IPS-NIHi7 (cell line): Measurements from ENCODE around the gene METTL17.
A peak's percentile ranks its signal among the peaks of the same experiment; 100 is the strongest.
"Not testable (repeated sequence)": the region's sequence is repeated elsewhere in the genome, so short reads cannot be mapped to it uniquely, and the experiment has no call there.

Experiments used
- DNase-seq: peaks from one replicate; pipeline ENCODE4 v3.0.0; 2012; ENCODE audit warnings: mixed read lengths; ENCODE audit errors: extremely low spot score

Gene METTL17

DNA sequence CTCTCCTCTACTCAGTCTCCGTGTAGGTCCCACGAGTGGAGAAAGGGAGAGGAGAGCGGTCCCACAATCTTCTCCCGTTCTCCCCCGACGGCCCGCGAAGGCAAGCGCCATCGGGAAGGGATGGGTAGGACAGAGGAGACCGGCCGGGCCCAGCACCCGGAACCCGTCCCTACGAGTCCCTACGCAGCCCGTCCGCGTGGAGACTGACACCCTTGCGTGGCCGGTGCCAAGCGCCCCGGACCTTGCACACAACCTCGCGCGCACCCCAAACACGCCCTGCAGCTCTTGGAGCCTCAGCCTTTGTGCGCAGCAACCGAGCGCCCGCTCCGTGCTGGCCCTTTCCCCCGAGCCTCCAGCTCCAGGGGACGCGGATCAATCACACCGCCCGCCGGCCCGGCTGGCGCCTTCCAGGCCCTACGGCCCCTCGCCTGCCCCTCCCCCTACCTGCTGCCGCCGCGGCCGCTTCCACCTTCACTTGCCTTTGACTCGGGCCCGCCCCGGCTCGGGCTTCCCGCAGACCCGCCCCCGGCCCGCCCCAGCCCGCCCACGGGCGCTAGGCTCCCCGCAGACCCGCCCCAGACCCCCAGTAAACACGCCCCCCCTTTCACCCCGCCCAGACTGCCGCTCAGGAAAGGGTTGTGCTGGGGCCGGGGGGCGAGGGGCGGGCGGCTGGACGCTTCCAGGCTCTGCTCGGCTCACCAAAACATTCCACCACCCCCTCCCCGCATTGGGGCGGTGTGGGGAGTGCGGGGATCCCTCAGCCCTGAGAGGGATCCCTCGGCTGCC lies 35.0 kb downstream of the METTL17 start, which contains the start of gene NDRG2:
Gene NDRG2, minus strand, starts transcription at position 477 of the 786 bp plus-strand sequence. CDS start 1,746 bp downstream, outside the sequence.
- DNase-seq, result peak; percentile 94

DNA sequence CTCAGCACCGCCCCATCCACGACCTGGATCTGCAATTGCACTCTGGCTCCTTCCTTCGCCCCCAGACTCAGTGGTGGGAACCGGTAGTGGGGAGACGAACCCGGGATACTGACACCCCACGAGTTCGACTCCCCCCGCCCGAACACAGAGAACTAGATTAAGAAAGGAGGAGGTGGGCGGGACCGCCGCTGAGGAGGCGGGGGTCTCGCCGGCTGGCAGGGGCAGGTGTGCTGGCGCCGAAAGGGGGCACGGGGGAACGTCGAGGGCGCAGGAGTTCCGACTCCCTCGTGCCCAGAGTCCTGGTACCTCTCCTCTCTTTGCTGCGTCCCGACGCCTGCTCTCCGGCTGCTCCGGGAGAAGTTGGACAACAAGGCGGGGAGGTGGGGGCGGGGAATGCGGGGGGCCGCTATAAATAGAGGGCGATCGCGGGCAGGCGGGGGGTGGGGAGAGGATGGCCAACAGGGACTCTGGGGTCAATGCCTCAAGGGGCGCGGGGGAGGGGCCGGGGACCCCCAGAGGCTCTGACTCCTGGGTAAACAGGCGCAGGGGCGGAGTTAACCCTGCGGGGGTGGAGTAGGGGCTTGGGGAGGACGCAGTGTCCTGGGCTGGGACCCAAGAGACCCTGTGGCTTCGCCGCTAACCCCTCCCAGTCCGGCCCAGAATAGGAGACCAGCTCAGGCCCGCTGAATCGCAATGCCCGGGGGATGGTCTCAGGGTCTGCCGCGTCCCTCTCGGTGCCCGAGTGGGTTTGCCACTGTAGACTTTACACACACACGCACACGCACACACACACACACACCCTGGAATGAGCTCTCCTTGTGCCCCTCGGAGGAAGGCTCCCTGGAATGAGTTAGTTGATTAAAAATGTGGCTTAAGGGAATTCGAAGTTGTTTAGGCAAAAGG lies 35.8 kb downstream of the METTL17 start:
- peak; percentile 84 for DNase-seq

GRCh38 chr14:21026274-21026987 lies 36.7 kb downstream of the METTL17 start:
- DNase-seq, result peak; percentile 32

DNA sequence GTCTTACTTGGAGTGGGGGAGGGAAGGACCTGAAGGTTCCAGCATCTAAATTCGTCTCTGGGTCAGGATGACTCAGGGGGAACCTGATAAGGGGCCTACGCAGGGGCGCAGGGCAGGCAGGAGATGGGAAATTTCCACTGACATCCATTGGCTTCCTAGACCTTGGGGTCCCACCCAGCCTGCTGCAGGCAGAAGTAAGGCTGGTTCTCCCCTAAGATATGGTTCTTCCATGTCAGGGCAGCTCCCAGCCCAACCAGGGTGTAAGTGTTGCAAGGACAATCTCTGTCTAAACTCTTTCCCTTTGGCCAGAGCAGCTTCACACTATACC lies 37.2 kb downstream of the METTL17 start:
- peak; percentile 50 for DNase-seq

DNA sequence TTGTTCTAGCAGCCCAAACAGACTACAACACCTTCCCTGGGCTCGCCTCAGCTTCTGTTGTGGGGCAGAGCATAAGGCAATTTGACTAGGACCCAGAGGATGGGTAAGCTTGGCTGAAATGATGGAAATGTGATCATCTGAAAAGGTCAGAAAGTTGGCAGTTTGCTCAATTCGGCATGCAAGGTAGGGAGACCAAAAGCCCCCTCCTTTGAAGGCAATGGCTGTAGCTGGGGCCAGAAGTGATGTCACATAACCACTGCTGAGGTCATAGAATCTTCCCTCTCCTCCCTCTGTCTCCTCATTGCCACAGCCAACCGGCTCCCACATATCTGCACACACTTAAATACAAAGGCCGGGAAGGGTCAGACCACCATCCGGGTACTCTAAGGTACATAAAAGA lies 40.1 kb downstream of the METTL17 start, which contains the start of gene TPPP2:
Gene TPPP2, plus strand, starts transcription at position 301 of the 400 bp plus-strand sequence. CDS start 365 bp downstream, outside the sequence.
- DNase-seq, result no peak

DNA sequence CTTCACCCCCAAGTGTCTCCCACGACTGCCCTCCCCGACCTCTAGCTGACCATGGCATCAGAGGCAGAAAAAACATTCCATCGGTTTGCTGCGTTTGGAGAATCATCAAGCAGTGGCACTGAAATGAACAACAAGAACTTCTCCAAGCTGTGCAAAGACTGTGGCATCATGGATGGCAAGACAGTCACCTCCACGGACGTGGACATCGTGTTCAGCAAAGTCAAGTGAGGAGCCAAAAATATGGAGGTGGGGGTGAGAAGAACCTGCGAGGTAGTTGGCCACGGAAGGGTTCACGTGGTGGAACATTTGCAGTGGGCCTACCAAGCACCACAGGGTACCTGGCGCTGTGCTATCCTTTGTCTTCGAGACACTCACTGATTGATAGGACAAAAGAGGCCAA lies 40.8 kb downstream of the METTL17 start:
- DNase-seq, result no peak

- DNase-seq, result no peak
These were observed 42.7 kb downstream of the METTL17 start for GRCh38 chr14:21032326-21033132.

GRCh38 chr14:21033133-21033698 lies 43.4 kb downstream of the METTL17 start:
- DNase-seq, result no peak

DNA sequence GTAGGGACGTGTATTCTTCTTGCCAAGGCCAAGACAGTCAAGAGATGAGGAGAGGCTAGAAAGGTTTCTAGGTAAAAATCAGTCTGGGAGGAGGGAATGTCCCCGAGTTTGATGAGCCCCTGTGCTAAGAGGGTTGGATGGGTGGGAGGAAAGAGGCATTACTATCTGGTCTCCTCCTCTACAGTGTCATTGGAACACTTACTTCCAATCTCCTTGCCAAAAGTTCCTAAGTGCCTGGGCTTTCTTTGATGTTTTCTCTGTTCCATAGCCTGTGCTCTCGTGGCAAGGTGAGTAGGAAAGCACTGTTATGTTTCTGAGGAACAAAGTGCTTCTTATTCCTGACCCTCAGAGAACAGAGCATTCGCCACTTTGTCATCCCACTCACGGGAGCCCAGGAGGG lies 44.9 kb downstream of the METTL17 start, which contains the start of gene RNASE13:
Gene RNASE13, minus strand, starts transcription at position 101 of the 400 bp plus-strand sequence. CDS start 519 bp downstream, outside the sequence.
- DNase-seq, result no peak

DNA sequence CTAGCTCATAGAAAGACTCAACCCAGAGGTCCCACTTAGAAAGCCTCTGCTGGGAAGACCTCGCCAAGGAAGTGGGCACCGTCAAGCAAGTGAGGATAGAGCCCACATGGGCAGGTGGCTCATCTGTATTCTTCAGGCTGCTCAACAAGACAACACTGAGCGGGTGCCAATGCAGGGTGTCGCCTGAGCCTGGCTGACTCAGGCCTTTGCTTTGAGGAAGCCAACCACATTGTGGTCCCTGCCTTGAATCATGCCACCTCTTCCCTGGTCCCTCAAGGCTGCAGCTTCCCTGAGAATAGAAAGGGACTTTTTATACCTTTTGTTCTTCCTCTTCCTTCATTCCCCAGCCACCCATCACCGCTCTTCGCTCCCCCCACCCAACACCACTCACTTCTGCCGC lies 47.0 kb downstream of the METTL17 start:
- no peak for DNase-seq

DNA sequence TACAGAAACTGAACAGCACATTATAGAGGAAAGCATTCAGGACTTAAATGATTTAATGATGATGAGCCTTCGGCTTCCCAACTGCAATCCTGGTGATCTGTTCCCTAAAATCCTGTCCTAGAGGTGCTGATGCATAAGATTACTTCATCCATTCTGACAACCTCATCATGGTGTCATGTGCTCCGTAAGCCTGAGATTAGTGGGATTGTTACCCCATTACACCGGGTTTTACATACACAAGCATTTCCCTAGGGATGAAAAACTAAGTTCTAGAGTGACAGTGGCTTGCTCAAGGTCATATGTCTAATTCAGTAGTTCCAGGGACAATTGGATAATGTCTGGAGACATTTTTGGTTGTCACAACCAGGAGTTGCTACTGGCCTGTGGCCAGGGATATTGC lies 47.4 kb downstream of the METTL17 start:
- no peak for DNase-seq

DNA sequence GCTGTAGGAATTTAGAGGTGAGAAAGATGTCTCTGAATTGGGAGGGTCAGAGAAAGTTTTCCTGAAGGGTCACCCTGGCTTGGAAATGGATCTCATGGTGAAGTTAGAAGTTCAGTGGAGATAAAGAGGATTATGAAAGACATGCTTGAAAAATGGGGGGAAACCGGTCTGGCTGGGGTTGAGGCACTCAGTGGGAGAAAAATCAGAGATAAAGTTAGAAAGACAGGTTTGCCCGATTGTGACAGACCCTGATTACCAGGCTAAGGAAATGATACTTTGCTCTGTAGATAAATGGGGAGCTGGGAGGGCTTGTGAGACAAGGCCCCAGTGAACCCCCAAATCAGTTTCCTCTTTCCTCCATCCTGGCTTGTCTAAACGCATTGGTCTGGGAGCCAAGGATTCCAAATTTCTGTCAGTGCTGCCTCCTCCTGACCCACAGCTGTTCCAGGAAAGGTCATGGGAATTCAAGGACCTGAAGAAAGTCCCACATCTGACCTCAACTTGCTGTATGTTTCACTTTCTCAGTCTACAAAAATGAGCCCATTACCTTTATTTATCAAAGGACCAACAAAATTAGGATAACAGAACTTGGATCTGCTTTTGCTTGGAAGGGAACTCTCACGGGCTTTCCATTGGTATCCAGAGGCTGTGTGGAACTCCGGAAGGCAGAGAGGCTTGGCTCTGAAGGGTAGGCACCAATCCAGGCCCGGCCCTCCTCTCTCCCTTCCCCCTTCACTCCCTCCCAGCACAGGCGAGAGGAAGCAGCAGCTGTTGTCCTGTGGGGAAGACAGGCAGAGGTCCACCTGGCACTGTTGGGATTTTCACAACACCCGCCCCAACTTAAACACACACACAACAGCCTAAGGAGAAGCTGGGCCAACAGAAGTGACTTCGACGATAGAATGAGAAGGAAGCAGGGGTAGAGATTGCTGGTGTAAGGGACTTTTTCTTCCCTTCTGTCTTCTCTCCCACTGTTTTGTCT lies 49.0 kb downstream of the METTL17 start:
- DNase-seq, result peak; percentile 72

DNA sequence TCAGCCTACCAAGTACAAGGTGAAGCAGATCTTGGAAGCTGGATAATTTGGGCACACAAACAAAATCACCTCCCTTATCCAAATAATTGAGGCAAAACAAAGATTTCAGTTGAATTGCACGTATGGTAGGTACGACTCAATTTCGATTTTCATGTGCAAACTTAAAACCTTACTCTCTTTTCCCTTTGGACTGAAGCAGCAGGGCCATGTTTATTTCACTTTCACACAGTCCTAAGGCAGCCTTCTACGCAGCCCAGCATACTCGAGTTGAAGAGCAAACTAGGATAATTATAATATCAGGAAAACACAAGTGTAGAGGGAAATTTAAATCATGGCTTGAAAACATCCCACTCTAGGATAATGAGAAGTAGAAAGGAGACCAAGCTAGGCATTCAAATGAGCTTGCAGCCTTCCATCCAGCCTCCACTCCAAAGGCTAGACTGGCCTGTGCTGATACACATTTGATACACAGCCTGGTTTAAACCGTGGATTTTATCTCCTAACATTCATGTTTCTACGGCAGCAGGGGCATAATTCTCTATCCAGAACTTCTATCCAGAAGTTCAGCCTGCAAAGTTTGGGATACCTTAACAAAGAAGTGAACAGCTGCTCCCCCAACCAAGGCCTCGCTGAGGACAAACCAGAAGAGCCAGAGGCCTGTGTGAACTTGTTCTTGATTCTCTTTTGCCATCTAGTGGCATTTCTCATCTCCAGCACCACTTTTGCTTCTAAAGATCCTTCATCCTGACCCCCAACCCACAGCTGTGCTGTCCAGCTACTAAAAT lies 50.0 kb downstream of the METTL17 start:
- peak; percentile 83 for DNase-seq

DNA sequence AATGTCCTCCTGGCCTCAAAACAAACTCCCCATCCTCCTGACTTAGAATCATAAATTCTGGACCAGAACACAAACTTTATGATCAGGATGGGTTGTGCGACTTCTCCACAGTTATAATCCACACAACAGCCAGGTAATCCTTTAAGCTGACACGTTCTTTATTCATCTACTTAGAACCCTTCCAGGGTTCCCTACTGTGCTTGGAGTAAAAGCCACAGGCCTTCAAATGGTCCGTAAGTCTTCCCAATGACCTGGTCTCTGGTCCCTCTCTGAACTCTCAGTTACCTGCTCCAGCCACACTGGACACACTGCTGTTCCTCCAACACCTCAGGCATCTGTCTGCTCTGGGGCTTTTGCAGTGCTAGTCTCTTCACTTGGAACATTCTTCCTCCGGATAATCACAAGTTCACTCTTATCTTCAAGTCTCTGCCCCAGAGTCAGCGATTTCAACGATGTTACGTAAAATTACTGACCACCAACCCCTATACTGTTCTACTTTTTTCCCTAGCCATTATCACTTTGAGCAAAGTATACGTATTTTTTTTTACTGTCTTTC lies 50.7 kb downstream of the METTL17 start:
- DNase-seq, result no peak

DNA sequence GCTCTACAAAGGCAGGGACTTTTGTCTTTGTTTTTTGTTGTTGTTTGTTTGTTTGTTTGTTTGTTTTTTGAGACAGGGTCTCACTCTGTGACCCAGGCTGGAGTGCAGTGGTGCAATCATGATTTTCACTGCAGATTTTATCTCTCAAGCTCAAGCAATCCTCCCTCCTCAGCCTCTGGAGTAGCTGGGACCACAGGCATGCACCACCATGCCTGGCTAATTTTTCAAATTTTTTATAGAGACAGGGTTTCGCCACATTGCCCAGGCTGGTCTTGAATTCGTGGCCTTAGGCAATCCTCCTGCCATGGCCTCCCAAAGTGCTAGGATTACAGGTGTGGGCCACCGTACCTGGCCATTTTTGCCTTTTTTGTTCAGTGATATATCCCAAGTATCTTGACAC lies 51.2 kb downstream of the METTL17 start:
- DNase-seq, result not testable (repeated sequence)

DNA sequence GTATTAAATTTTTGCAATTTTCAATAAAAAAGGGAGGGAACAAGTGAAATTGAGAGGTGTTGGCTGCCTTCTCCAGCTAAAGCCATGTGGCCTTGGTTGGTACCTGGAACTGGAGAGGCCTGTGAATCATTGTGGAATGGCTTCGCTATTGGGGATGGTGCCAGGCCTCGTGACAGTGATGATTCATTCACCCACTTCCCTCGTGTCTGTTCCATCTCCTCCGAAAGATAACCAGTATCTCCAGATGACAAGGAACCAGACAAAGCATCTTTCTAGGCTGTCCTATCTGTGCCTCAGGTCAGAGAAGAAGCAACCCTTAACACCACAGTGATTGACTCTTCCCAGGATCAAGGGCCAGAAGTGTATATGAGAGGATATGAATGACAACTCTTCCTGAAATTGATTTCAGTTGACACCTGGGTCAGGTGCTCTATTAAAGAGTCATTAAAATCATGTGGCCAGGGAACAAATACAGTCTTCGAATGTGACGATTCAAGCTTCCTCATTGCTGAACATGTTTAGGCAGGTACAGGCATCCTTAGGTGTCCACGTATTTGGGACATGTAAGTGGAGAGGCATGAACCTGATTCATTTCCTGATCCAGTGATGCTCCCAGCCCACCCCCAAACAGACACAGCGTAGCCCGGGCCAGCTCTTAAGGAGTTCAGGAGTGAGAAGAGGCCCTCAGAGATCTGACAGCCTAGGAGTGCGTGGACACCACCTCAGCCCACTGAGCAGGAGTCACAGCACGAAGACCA lies 52.1 kb downstream of the METTL17 start, which contains the start of gene RNASE7:
Gene RNASE7, plus strand, starts transcription at position 687 of the 758 bp plus-strand sequence. CDS start 631 bp downstream, outside the sequence.
- no peak for DNase-seq

DNA sequence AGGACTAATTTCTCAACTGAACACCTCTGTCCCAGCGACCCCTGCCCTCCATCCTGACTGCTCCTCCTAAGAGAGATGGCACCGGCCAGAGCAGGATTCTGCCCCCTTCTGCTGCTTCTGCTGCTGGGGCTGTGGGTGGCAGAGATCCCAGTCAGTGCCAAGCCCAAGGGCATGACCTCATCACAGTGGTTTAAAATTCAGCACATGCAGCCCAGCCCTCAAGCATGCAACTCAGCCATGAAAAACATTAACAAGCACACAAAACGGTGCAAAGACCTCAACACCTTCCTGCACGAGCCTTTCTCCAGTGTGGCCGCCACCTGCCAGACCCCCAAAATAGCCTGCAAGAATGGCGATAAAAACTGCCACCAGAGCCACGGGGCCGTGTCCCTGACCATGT lies 53.1 kb downstream of the METTL17 start:
- no peak for DNase-seq
